22Rv1 (cell line): ENCODE data around the gene CLEC19A.

Experiments used
- CTCF ChIP-seq: fragments of 450-650 bp; IDR thresholded peaks from 2 replicates; pipeline ENCODE4 v1.5.1; 2017; ENCODE audit warnings: mild to moderate bottlenecking
- ZFX ChIP-seq: fragments of 450-650 bp; IDR thresholded peaks from 2 replicates; pipeline ENCODE4 v1.6.1; 2017; ENCODE audit warnings: antibody characterized with exemption, borderline replicate concordance

- TF ChIP-seq ZFX (no peak), CTCF (no peak)
These were observed 44.0 kb upstream of the CLEC19A start for GRCh38 chr16:19241512-19241911.
